ENCODE measurements around the gene EPB41L2. TPM values are rescaled to one million over a fixed set of nuclear protein-coding genes. Genes with fewer than 3 reads are reported as not detected.

Gene EPB41L2
- total RNA-seq, 3 donors from 2014 or later (not counting 1 experiment from before 2014, with no cell fraction given): 6.8 to 11.4 (median 11.0) TPM

- TF ChIP-seq, protein P1, sequence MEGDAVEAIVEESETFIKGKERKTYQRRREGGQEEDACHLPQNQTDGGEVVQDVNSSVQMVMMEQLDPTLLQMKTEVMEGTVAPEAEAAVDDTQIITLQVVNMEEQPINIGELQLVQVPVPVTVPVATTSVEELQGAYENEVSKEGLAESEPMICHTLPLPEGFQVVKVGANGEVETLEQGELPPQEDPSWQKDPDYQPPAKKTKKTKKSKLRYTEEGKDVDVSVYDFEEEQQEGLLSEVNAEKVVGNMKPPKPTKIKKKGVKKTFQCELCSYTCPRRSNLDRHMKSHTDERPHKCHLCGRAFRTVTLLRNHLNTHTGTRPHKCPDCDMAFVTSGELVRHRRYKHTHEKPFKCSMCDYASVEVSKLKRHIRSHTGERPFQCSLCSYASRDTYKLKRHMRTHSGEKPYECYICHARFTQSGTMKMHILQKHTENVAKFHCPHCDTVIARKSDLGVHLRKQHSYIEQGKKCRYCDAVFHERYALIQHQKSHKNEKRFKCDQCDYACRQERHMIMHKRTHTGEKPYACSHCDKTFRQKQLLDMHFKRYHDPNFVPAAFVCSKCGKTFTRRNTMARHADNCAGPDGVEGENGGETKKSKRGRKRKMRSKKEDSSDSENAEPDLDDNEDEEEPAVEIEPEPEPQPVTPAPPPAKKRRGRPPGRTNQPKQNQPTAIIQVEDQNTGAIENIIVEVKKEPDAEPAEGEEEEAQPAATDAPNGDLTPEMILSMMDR (IDR thresholded peaks at IDR 0.05): no peak
- no peaks in the 10 kb centered on the region for H3K36me3 ChIP-seq (ENCODE audit: control insufficient read depth, insufficient read depth, low read length)
- DNase-seq: no peak
- no peak for ATAC-seq
- no peak overlapping the region for H3K4me3 ChIP-seq (ENCODE audit: low read length)
- H3K27ac Mint-ChIP-seq: no peak overlapping the region
- H3K4me1 ChIP-seq (ENCODE audit: control insufficient read depth, insufficient read depth, low read length): no peaks in the 10 kb centered on the region
- H3K27ac ChIP-seq (ENCODE audit: low read length): no peak overlapping the region
- intact Hi-C loops (cut with micrococcal nuclease): no loop called here
- WGBS (ENCODE audit: insufficient coverage): 88% methylated on average over 2 of the region's 3 CpGs
- H3K9me3 ChIP-seq (ENCODE audit: control insufficient read depth, insufficient read depth, low read length): no peaks in the 10 kb centered on the region
- no peaks in the 10 kb centered on the region for H3K27me3 Mint-ChIP-seq (ENCODE audit: low read depth in 2 of 2)
- no peaks in the 10 kb centered on the region for H3K9me3 Mint-ChIP-seq
- no peaks in the 10 kb centered on the region for H3K27me3 ChIP-seq (ENCODE audit: control insufficient read depth, insufficient read depth, low read length)
- H3K36me3 Mint-ChIP-seq: no peaks in the 10 kb centered on the region
- no peaks in the 10 kb centered on the region for H3K4me1 Mint-ChIP-seq
- no peak overlapping the region for H3K4me3 Mint-ChIP-seq
Measured at GRCh38 chr6:131017962-131018361, 45.1 kb downstream of the EPB41L2 start.

- Mint-ChIP-seq H3K4me3 (no peak overlapping the region), H3K27me3 (ENCODE audit: low read depth in 2 of 2) (no peaks in the 10 kb centered on the region), H3K36me3 (no peaks in the 10 kb centered on the region), H3K27ac (no peak overlapping the region), H3K4me1 (no peaks in the 10 kb centered on the region), H3K9me3 (no peaks in the 10 kb centered on the region)
- intact Hi-C loops (cut with micrococcal nuclease): no loop called here
- WGBS (ENCODE audit: insufficient coverage): 100% methylated on average over 2 of the region's 3 CpGs
- Histone ChIP-seq H3K9me3 (ENCODE audit: control insufficient read depth, insufficient read depth, low read length) (no peaks in the 10 kb centered on the region), H3K4me1 (ENCODE audit: control insufficient read depth, insufficient read depth, low read length) (no peaks in the 10 kb centered on the region), H3K27ac (ENCODE audit: low read length) (no peak overlapping the region), H3K4me3 (ENCODE audit: low read length) (no peak overlapping the region), H3K36me3 (ENCODE audit: control insufficient read depth, insufficient read depth, low read length) (no peaks in the 10 kb centered on the region), H3K27me3 (ENCODE audit: control insufficient read depth, insufficient read depth, low read length) (no peaks in the 10 kb centered on the region)
- TF ChIP-seq, protein P1 (IDR thresholded peaks at IDR 0.05): no peak
- ATAC-seq (no peak), DNase-seq (no peak)
Measured at GRCh38 chr6:131015630-131016263, 47.3 kb downstream of the EPB41L2 start.

- no peaks in the 10 kb centered on the region for H3K27me3 Mint-ChIP-seq (ENCODE audit: low read depth in 2 of 2)
- H3K36me3 ChIP-seq (ENCODE audit: control insufficient read depth, insufficient read depth, low read length): no peaks in the 10 kb centered on the region
- no peak overlapping the region for H3K4me3 ChIP-seq (ENCODE audit: low read length)
- ATAC-seq (no peak), DNase-seq (no peak)
- H3K9me3 Mint-ChIP-seq: no peaks in the 10 kb centered on the region
- H3K27me3 ChIP-seq (ENCODE audit: control insufficient read depth, insufficient read depth, low read length): no peaks in the 10 kb centered on the region
- H3K4me1 ChIP-seq (ENCODE audit: control insufficient read depth, insufficient read depth, low read length): no peaks in the 10 kb centered on the region
- TF ChIP-seq, protein P1 (IDR thresholded peaks at IDR 0.05): no peak
- no peak overlapping the region for H3K27ac Mint-ChIP-seq
- H3K9me3 ChIP-seq (ENCODE audit: control insufficient read depth, insufficient read depth, low read length): no peaks in the 10 kb centered on the region
- H3K36me3 Mint-ChIP-seq: no peaks in the 10 kb centered on the region
- H3K4me1 Mint-ChIP-seq: no peaks in the 10 kb centered on the region
- H3K27ac ChIP-seq (ENCODE audit: low read length): no peak overlapping the region
- H3K4me3 Mint-ChIP-seq: no peak overlapping the region
- intact Hi-C loops (cut with micrococcal nuclease): no loop called here
- 53% methylated on average over 3 of the region's 4 CpGs for WGBS (ENCODE audit: insufficient coverage)
Measured at GRCh38 chr6:131015025-131015591, 47.9 kb downstream of the EPB41L2 start.

All from natural killer cell (primary cell).